Kidney epithelial cell (primary cell): ENCODE data around the gene LTBR. TPM values are rescaled to one million over a fixed set of nuclear protein-coding genes. Genes with fewer than 3 reads are reported as not detected.

Source experiments
- DNase-seq: peaks from one replicate; pipeline ENCODE4 v3.0.0-alpha.2; 2010; ENCODE audit warnings: low read depth
- H3K27me3 ChIP-seq: 2 replicates; pipeline ENCODE4 v1.6.0; 2011; ENCODE audit warnings: low read length; ENCODE audit not compliant: control insufficient read depth, insufficient read depth
- H3K36me3 ChIP-seq: 2 replicates; pipeline ENCODE4 v1.5.1; 2011; ENCODE audit warnings: low read length; ENCODE audit not compliant: control insufficient read depth, insufficient read depth
- H3K4me3 ChIP-seq: 2 replicates; pipeline ENCODE4 v1.5.1; 2011; ENCODE audit warnings: low read depth, mild to moderate bottlenecking, control low read depth, low read length
- CTCF ChIP-seq: IDR thresholded peaks from 2 replicates; pipeline ENCODE4 v1.5.1; 2011; ENCODE audit warnings: mild to moderate bottlenecking, moderate library complexity, low read length, control low read depth, inconsistent platforms; ENCODE audit not compliant: insufficient read depth, poor library complexity, severe bottlenecking
- total RNA-seq: library from RNA; depleted of rRNA; stranded (reverse); fragments of >200 nt; gene quantifications from 2 replicates; pipeline ENCODE4 v1.2.3, GENCODE V29; 2015

LTBR gene
- total RNA-seq, 1 donor from 2014 or later: 134 TPM

- H3K27me3 ChIP-seq: no peaks in the 10 kb centered on the region
- TF ChIP-seq CTCF: no peak
- H3K36me3 ChIP-seq: no peaks in the 10 kb centered on the region
- peak; percentile 58 for DNase-seq
- no peak overlapping the region for H3K4me3 ChIP-seq
Measured at GRCh38 chr12:6430124-6430989, 46.4 kb downstream of the LTBR start.

GRCh38 chr12:6432991-6433390, 49.0 kb downstream of the LTBR start:
- no peak overlapping the region for H3K4me3 ChIP-seq
- H3K27me3 ChIP-seq: no peaks in the 10 kb centered on the region
- DNase-seq: no peak
- no peaks in the 10 kb centered on the region for H3K36me3 ChIP-seq
- no peak for TF ChIP-seq CTCF

- no peak for TF ChIP-seq CTCF
- Histone ChIP-seq H3K4me3 (no peak overlapping the region), H3K36me3 (no peaks in the 10 kb centered on the region), H3K27me3 (no peaks in the 10 kb centered on the region)
- DNase-seq: no peak
Measured at GRCh38 chr12:6434205-6435140, 50.5 kb downstream of the LTBR start.

- DNase-seq: no peak
- TF ChIP-seq CTCF: no peak
Measured at GRCh38 chr12:6435961-6436715, 52.2 kb downstream of the LTBR start.

GRCh38 chr12:6437586-6437985, 53.6 kb downstream of the LTBR start:
- TF ChIP-seq CTCF: no peak
- no peaks in the 10 kb centered on the region for H3K27me3 ChIP-seq
- no peak for DNase-seq

More at GRCh38 chr12:6435961-6436715, 52.2 kb downstream of the LTBR start:
- H3K27me3 ChIP-seq: no peaks in the 10 kb centered on the region
- H3K36me3 ChIP-seq: no peaks in the 10 kb centered on the region
- H3K4me3 ChIP-seq: no peak overlapping the region

More at GRCh38 chr12:6437586-6437985, 53.6 kb downstream of the LTBR start:
- H3K4me3 ChIP-seq: no peak overlapping the region
- H3K36me3 ChIP-seq: no peaks in the 10 kb centered on the region
